Chondrocyte (in vitro differentiated cells): ENCODE data around the gene PRRG1. TPM values are rescaled to one million over a fixed set of nuclear protein-coding genes. Genes with fewer than 3 reads are reported as not detected.
"Not testable (repeated sequence)": the region's sequence is repeated elsewhere in the genome, so short reads cannot be mapped to it uniquely, and the experiment has no call there.

Experiments
- DNase-seq: peaks from one replicate; pipeline ENCODE4 v3.0.0; 2021; ENCODE audit warnings: mixed read lengths, low spot score
- H3K27ac Mint-ChIP-seq: one replicate; pipeline ENCODE4 v1.8.0; 2021; ENCODE audit warnings: mild to moderate bottlenecking, moderate library complexity, mixed read lengths; ENCODE audit not compliant: unreplicated experiment
- H3K27me3 Mint-ChIP-seq: 2 replicates; pipeline ENCODE4 v1.8.0; 2021; ENCODE audit warnings: low read depth, mixed read lengths
- H3K36me3 Mint-ChIP-seq: 2 replicates; pipeline ENCODE4 v1.8.0; 2021; ENCODE audit warnings: low read depth, mixed read lengths
- H3K4me1 Mint-ChIP-seq: 2 replicates; pipeline ENCODE4 v1.8.0; 2021; ENCODE audit warnings: low read depth, mild to moderate bottlenecking, mixed read lengths
- H3K4me3 Mint-ChIP-seq: one replicate; pipeline ENCODE4 v1.8.0; 2021; ENCODE audit warnings: mild to moderate bottlenecking, moderate library complexity, mixed read lengths; ENCODE audit not compliant: unreplicated experiment
- H3K9me3 Mint-ChIP-seq: 2 replicates; pipeline ENCODE4 v1.8.0; 2021; ENCODE audit warnings: low read depth, mixed read lengths
- CTCF ChIP-seq: fragments of 200-600 bp; sonication (generic); IDR thresholded peaks from 2 replicates; pipeline ENCODE4 v1.5.0; 2021; ENCODE audit warnings: antibody characterized with exemption, mild to moderate bottlenecking, moderate library complexity
- total RNA-seq: library from RNA; stranded (reverse); gene quantifications from 3 replicates; pipeline ENCODE4 v1.2.1, GENCODE V29; 2021

PRRG1 gene
- total RNA-seq, 1 donor from 2014 or later, result 10.8 TPM

GRCh38 chrX:37491686-37492085 lies 142.5 kb downstream of the PRRG1 start:
- no peak overlapping the region for H3K4me3 Mint-ChIP-seq
- H3K27me3 Mint-ChIP-seq, result no peaks in the 10 kb centered on the region
- TF ChIP-seq CTCF, result no peak
- H3K27ac Mint-ChIP-seq, result no peak overlapping the region
- DNase-seq, result no peak
- H3K4me1 Mint-ChIP-seq, result no peaks in the 10 kb centered on the region
- peaks cover 17% of the 10 kb centered on the region for H3K9me3 Mint-ChIP-seq
- H3K36me3 Mint-ChIP-seq, result no peaks in the 10 kb centered on the region

GRCh38 chrX:37495760-37496159 lies 146.6 kb downstream of the PRRG1 start:
- H3K27me3 Mint-ChIP-seq, DNase-seq: not testable (repeated sequence)

DNA sequence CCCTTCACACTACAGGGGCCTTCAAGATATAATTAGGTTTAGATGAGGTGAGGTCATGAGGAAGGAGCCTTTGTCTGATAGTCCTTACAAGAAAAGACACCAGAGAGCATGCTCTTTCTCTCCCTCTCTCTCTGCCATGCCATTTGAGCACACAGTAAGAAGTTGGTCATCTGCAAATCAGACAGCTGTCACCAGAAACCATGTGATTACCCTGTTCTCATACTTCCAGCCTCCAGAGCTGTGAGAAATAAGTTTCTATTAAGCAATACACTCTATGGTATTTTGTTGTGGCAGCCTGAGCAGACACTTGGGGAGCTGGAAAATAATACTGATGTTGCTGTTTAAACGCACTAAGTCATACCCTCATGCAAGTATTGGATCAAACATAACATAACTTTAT lies 148.0 kb downstream of the PRRG1 start:
- not testable (repeated sequence) for H3K27me3 Mint-ChIP-seq

More at GRCh38 chrX:37495760-37496159, 146.6 kb downstream of the PRRG1 start:
- peak; percentile 49 for TF ChIP-seq CTCF
- not testable (repeated sequence) for H3K9me3 Mint-ChIP-seq, H3K4me3 Mint-ChIP-seq, H3K4me1 Mint-ChIP-seq, H3K36me3 Mint-ChIP-seq, H3K27ac Mint-ChIP-seq

DNA sequence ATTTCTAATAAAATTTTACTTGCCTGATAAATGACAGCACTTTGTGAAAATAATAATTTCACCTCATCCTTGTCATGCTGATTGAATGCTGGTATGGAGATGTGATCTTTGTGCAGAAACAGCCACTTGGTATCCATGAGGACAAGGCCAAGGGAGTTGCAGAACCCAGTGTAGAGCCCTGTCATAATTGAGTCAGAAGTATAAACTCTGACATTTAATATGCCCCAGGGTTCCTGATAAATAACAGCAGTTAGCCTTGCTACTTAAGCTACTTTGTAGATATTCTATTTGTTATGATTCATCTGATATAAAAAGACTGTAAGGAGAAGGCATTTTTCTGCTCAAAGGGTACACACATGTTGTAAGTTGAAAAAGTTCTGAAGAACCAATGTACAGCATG lies 149.2 kb downstream of the PRRG1 start:
- not testable (repeated sequence) for DNase-seq, H3K9me3 Mint-ChIP-seq, H3K4me3 Mint-ChIP-seq, H3K27me3 Mint-ChIP-seq, H3K27ac Mint-ChIP-seq, H3K4me1 Mint-ChIP-seq, H3K36me3 Mint-ChIP-seq

More for the DNA sequence above, 148.0 kb downstream of the PRRG1 start:
- H3K4me3 Mint-ChIP-seq, DNase-seq, H3K36me3 Mint-ChIP-seq, H3K4me1 Mint-ChIP-seq, H3K27ac Mint-ChIP-seq, H3K9me3 Mint-ChIP-seq: not testable (repeated sequence)

- not testable (repeated sequence) for H3K27ac Mint-ChIP-seq, H3K9me3 Mint-ChIP-seq, DNase-seq, H3K4me1 Mint-ChIP-seq, H3K27me3 Mint-ChIP-seq, H3K36me3 Mint-ChIP-seq, H3K4me3 Mint-ChIP-seq
Measured at GRCh38 chrX:37499649-37500048, 150.5 kb downstream of the PRRG1 start.

DNA sequence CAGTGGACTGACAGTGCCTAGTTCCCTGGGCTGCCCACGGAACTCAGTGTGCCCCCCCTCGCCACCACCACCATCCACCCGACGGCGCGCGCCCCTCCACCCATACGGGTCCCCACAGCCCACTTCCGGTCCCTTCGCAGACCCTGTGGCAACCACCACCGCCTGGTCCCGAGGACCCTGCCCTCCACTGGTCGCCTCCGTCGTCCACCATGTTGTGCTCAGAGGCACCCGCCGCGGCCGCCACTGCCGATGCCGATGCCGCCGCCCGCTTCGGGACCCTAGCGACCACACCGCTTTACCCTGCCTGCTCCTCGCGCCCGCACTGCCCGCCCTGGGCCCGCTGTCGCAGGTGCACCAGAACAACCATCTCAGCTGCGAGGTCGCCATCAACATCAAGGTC lies 155.8 kb downstream of the PRRG1 start:
- DNase-seq, result no peak
- H3K27ac Mint-ChIP-seq, result no peak overlapping the region
- H3K36me3 Mint-ChIP-seq, result no peaks in the 10 kb centered on the region
- H3K4me1 Mint-ChIP-seq, result no peaks in the 10 kb centered on the region
- peaks cover 1% of the 10 kb centered on the region for H3K27me3 Mint-ChIP-seq
- no peak overlapping the region for H3K4me3 Mint-ChIP-seq
- TF ChIP-seq CTCF, result no peak
- peaks cover 4% of the 10 kb centered on the region for H3K9me3 Mint-ChIP-seq

Other genes with a start within 250 kb of the PRRG1 start
- 0.05 TPM in 1 of 3 replicates, not detected in the others for gene LANCL3, start 222.3 kb downstream of the PRRG1 start, total RNA-seq